SH-SY5Y (cell line): Measurements from ENCODE around the gene UACA.

Experiments used
- GATA2 ChIP-seq: IDR thresholded peaks from 2 replicates; pipeline ENCODE4 v1.6.1; 2011; ENCODE audit warnings: mild to moderate bottlenecking, low read depth, low read length
- GATA3 ChIP-seq: IDR thresholded peaks from 2 replicates; pipeline ENCODE4 v1.6.1; 2011; ENCODE audit warnings: low read depth, mild to moderate bottlenecking, low read length, moderate library complexity

DNA sequence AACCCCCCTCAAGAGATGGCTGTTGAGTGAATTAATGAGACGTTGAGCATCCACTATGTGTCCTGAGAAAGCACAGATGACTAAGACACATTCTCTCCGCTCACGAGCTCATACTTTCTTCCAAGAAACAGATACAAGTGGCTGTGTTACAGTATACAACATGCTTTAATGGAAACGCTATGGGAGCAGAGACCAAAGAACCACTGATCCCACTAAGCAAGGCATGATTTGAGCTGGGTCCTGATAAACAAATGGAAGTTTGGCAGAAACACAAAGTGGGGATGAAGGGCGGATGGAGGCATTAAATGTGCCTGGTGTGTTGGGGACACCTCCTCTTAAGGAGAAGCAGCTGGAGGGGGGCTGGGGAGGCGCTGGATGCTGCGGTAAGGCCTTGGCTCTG lies 129.4 kb downstream of the UACA start:
- TF ChIP-seq GATA2 (no peak), GATA3 (no peak)
